ENCODE data around the gene LTBP2. TPM values are rescaled to one million over a fixed set of nuclear protein-coding genes. Genes with fewer than 3 reads are reported as not detected.
"Not testable (repeated sequence)": the region's sequence is repeated elsewhere in the genome, so short reads cannot be mapped to it uniquely, and the experiment has no call there.

Gene LTBP2
- total RNA-seq, 1 experiment from 2014 or later: 32.5 TPM

GRCh38 chr14:74457565-74457895 lies 154.5 kb downstream of the LTBP2 start:
- DNase-seq (ENCODE audit: low read depth): no peak

DNA sequence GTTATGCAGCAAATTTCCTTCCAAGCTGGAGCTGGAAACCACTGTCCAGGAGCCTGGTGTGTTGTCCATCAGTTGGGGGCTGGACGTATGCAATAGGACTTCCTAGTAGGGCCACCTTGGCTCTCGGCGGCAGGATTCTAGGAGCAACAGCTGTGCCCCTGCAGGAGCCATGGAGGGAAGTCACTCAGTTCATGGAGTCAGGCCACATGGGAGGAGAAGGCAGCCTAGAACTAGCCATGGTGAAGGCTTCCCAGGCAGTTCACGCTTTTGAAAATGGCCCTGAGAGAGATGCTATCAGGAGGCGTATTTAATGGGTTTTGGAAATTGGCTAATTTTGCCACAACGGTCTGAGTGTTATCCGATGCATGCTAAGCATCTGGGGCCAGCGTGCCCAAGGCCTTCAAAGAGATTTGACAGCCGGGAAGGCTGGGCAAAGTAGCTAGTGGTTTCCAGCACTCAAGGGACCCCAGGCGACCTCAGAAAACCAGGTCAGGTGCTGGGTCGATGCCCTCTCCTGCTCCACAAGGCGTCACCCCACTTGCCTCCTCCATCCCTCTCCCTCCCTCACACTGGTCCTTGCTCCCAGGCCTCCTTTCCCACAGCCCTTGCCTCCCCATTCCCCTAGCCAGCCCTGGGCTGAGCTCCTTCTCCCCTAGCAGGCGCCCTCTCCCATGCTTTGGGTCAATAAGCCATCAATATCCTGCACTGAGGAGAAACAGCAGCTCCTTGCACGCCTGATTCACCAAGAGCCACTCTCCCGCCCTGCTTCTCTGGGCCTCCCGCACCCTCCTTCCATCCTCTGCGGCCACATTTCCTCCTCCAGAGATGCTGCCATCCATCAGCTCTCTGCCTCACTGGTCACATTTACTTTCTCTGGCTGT lies 155.1 kb downstream of the LTBP2 start:
- DNase-seq (ENCODE audit: low read depth): no peak

GRCh38 chr14:74454397-74454796 lies 157.6 kb downstream of the LTBP2 start:
- not testable (repeated sequence) for DNase-seq (ENCODE audit: low read depth)

Other genes with a start within 250 kb of the LTBP2 start
- gene SYNDIG1L, start 186.0 kb downstream of the LTBP2 start, total RNA-seq (2014; rRNA removed; shearing (Covaris generic)): not detected in 2 replicates
- gene NPC2, start 118.9 kb downstream of the LTBP2 start, total RNA-seq (2014; rRNA removed; shearing (Covaris generic)): 203 and 243 TPM in 2 replicates
- gene ISCA2, start 118.5 kb downstream of the LTBP2 start, total RNA-seq (2014; rRNA removed; shearing (Covaris generic)): 21.1 and 23.3 TPM in 2 replicates
- 30.8 and 45.9 TPM in 2 replicates for gene AREL1, start 100.8 kb upstream of the LTBP2 start, total RNA-seq (2014; rRNA removed; shearing (Covaris generic))
- 22.7 and 62.8 TPM in 2 replicates for gene FCF1, start 100.9 kb upstream of the LTBP2 start, total RNA-seq (2014; rRNA removed; shearing (Covaris generic))
- gene YLPM1, start 151.1 kb upstream of the LTBP2 start, total RNA-seq (2014; rRNA removed; shearing (Covaris generic)): 14.0 and 14.1 TPM in 2 replicates